ENCODE measurements around the gene ZNF532. TPM values are rescaled to one million over a fixed set of nuclear protein-coding genes. Genes with fewer than 3 reads are reported as not detected.

The ZNF532 gene
- total and polyA plus RNA-seq, 12 donors, result 11.6 to 34.8 (median 22.6) TPM

DNA sequence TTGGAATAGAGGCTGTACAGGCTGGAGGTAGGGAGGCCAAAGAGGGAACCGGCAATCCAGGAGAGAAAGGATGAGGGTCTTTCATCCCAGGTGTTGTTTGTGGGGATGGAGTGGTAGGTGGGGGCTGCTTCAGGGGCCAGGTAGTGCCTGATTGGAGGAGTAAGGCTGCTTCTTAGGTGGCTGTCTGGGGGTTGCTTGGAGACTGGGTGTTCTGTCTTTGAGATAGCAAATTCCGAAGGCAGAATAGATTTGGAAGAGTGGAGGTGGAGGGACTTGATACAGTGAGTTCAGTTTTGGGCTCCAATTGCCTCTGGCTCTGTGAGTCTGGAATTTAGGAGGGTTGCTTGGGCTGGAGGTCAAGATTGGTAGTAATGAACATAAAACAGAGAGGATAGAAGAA is 5.9 kb downstream of the ZNF532 start:
- Histone ChIP-seq H3K4me3 (no peak overlapping the region), H3K36me3 (replicated peaks in 1 of 2) (peaks cover 0 to 29% of the 10 kb centered on the region in 2 donors), H3K27me3 (no peaks in the 10 kb centered on the region), H3K4me1 (replicated peaks in 1 of 2) (peaks cover 0 to 26% of the 10 kb centered on the region in 2 donors), H3K9me3 (replicated peaks in 1 of 3) (no peaks in the 10 kb centered on the region), H3K27ac (no peak overlapping the region)
- intact Hi-C loops (cut with DNase I), result no loop called here
- WGBS, 4 donors, result 88 to 97% (median 91%) methylated on average over 2 of the region's 2 CpGs
- TF ChIP-seq POLR2A (IDR thresholded peaks at IDR 0.05) (no peak), CTCF (IDR thresholded peaks at IDR 0.05) (no peak)
- no peak for DNase-seq

- intact Hi-C loops (cut with DNase I), result no loop called here
- WGBS, 4 donors, result 70 to 84% (median 80%) methylated on average over 10 of the region's 10 CpGs
Measured at GRCh38 chr18:58871514-58872420, 7.1 kb downstream of the ZNF532 start.

GRCh38 chr18:58878640-58879039 is 14.0 kb downstream of the ZNF532 start:
- TF ChIP-seq POLR2A (IDR thresholded peaks at IDR 0.05) (no peak), CTCF (IDR thresholded peaks at IDR 0.05) (no peak)
- peaks cover 0 to 16% of the 10 kb centered on the region in 2 donors for H3K4me1 ChIP-seq (replicated peaks in 1 of 2)
- no peaks in the 10 kb centered on the region for H3K27me3 ChIP-seq
- H3K27ac ChIP-seq, result no peak overlapping the region
- intact Hi-C loops (cut with DNase I), result no loop called here
- 93 to 98% (median 97%) methylated on average over 2 to 3 of the region's 3 CpGs for WGBS, 4 donors
- no peaks in the 10 kb centered on the region for H3K9me3 ChIP-seq (replicated peaks in 1 of 3)
- H3K4me3 ChIP-seq, result no peak overlapping the region
- H3K36me3 ChIP-seq (replicated peaks in 1 of 2), result peaks cover 0 to 14% of the 10 kb centered on the region in 2 donors
- no peak for DNase-seq

More at GRCh38 chr18:58871514-58872420, 7.1 kb downstream of the ZNF532 start:
- H3K27me3 ChIP-seq, result no peaks in the 10 kb centered on the region
- H3K9me3 ChIP-seq (replicated peaks in 1 of 3), result no peaks in the 10 kb centered on the region
- no peak for TF ChIP-seq POLR2A (IDR thresholded peaks at IDR 0.05)
- no peak for TF ChIP-seq CTCF (IDR thresholded peaks at IDR 0.05)
- H3K27ac ChIP-seq, result peak overlapping the region in 1 of 5 donors; percentile 27
- H3K4me3 ChIP-seq, result no peak overlapping the region
- peaks cover 0 to 15% of the 10 kb centered on the region in 2 donors for H3K4me1 ChIP-seq (replicated peaks in 1 of 2)
- H3K36me3 ChIP-seq (replicated peaks in 1 of 2), result peaks cover 0 to 35% of the 10 kb centered on the region in 2 donors
- no peak for DNase-seq

DNA sequence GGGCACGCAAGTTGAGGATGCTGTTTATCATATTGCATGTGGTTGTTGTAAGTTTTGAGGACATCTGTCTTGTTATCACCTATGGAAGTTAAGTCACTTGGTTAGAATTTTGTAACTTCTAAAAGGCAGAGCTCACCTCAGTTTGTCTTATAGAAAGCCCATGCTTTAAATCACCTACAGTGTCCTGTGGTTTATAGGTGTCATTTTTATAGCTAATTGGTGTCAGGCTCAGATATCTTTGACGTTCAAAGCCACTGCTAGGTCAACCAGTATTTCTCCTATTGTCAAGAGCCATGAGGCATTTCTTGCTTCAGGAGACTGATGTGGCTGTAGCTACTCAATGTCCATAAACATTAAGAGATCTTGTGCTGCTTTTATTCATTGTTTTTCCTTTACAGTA is 16.8 kb downstream of the ZNF532 start:
- Histone ChIP-seq H3K36me3 (replicated peaks in 1 of 2) (peaks cover 0 to 5% of the 10 kb centered on the region in 2 donors), H3K4me3 (no peak overlapping the region), H3K4me1 (replicated peaks in 1 of 2) (peaks cover 0 to 17% of the 10 kb centered on the region in 2 donors), H3K9me3 (replicated peaks in 1 of 3) (no peaks in the 10 kb centered on the region), H3K27ac (no peak overlapping the region), H3K27me3 (no peaks in the 10 kb centered on the region)
- WGBS, 4 donors, result 78 to 88% (median 83%) methylated on average over 2 of the region's 2 CpGs
- DNase-seq, result no peak
- intact Hi-C loops (cut with DNase I), result no loop called here
- no peak for TF ChIP-seq CTCF (IDR thresholded peaks at IDR 0.05)
- TF ChIP-seq POLR2A (IDR thresholded peaks at IDR 0.05), result no peak
